HG03460 (cell line): ENCODE measurements around the gene GUCA2A.

Source experiments
- ATAC-seq: cut with Tn5 transposase; IDR thresholded peaks from one replicate; pipeline ENCODE4 v1.9.1; 2021; ENCODE audit not compliant: unreplicated experiment

The GUCA2A gene

GRCh38 chr1:42133809-42134526 is 30.6 kb downstream of the GUCA2A start:
- no peak for ATAC-seq

GRCh38 chr1:42133390-42133789 is 31.2 kb downstream of the GUCA2A start:
- ATAC-seq, result no peak

GRCh38 chr1:42130061-42130660 is 34.4 kb downstream of the GUCA2A start:
- no peak for ATAC-seq

GRCh38 chr1:42128964-42129363 is 35.6 kb downstream of the GUCA2A start:
- ATAC-seq, result no peak

GRCh38 chr1:42128499-42128898 is 36.0 kb downstream of the GUCA2A start:
- ATAC-seq, result no peak

- ATAC-seq, result no peak
These were observed 36.8 kb downstream of the GUCA2A start for GRCh38 chr1:42127767-42128166.

GRCh38 chr1:42125552-42125951 is 39.0 kb downstream of the GUCA2A start:
- no peak for ATAC-seq

- ATAC-seq, result no peak
These were observed 42.1 kb downstream of the GUCA2A start for GRCh38 chr1:42122408-42122807.

- ATAC-seq, result no peak
These were observed 46.4 kb downstream of the GUCA2A start for GRCh38 chr1:42118125-42118524.

GRCh38 chr1:42117214-42117613 is 47.3 kb downstream of the GUCA2A start:
- no peak for ATAC-seq

GRCh38 chr1:42114229-42114628 is 50.3 kb downstream of the GUCA2A start:
- ATAC-seq, result no peak
